PFSK-1 (cell line): ENCODE measurements around the gene RCSD1.

ENCODE experiments used
- FOXP2 ChIP-seq: optimal IDR thresholded peaks from 2 replicates; pipeline ENCODE3; 2011; ENCODE audit warnings: borderline replicate concordance, control low read depth, inconsistent platforms; ENCODE audit not compliant: insufficient read depth; ENCODE audit errors: extremely low read length, extremely low read depth
- POLR2AphosphoS5 ChIP-seq: IDR thresholded peaks from 2 replicates; pipeline ENCODE4 v1.6.1; 2012; ENCODE audit warnings: low read depth, mild to moderate bottlenecking, control low read depth, low read length, moderate library complexity
- REST ChIP-seq, 2 experiments: IDR thresholded peaks; 2 replicates each; pipeline versions ENCODE4 v1.6.1 to v1.8.0; 2011 to 2012; ENCODE audit warnings: low read depth in 2 of 2, low read length in 2 of 2, control low read depth in 1 of 2, inconsistent platforms in 1 of 2, mild to moderate bottlenecking in 1 of 2, moderate library complexity in 1 of 2; ENCODE audit not compliant: insufficient read depth in 1 of 2
- SIN3A ChIP-seq: IDR thresholded peaks from 2 replicates; pipeline ENCODE4 v1.6.1; 2012; ENCODE audit warnings: mild to moderate bottlenecking, low read length, moderate library complexity, borderline replicate concordance; ENCODE audit not compliant: insufficient read depth
- TAF1 ChIP-seq: IDR thresholded peaks from 2 replicates; pipeline ENCODE4 v1.6.1; 2012; ENCODE audit warnings: low read length, control low read depth, borderline replicate concordance; ENCODE audit not compliant: insufficient read depth

RCSD1 gene

GRCh38 chr1:167625040-167625823 lies 4.8 kb upstream of the RCSD1 start:
- no peak for TF ChIP-seq FOXP2

- TF ChIP-seq TAF1, result no peak
- no peak for TF ChIP-seq SIN3A
- TF ChIP-seq POLR2AphosphoS5, result no peak
- TF ChIP-seq FOXP2, result no peak
- no peak for TF ChIP-seq REST (IDR thresholded peaks at IDR 0.05; ENCODE audit: insufficient read depth in 1 of 2, low read depth in 2 of 2, low read length in 2 of 2)
Measured at GRCh38 chr1:167627615-167627864, 2.5 kb upstream of the RCSD1 start.

- TF ChIP-seq TAF1 (no peak), SIN3A (no peak), REST (IDR thresholded peaks at IDR 0.05; ENCODE audit: insufficient read depth in 1 of 2, low read depth in 2 of 2, low read length in 2 of 2) (no peak), POLR2AphosphoS5 (no peak), FOXP2 (no peak)
Measured at GRCh38 chr1:167627865-167628641, 2.0 kb upstream of the RCSD1 start.

- TF ChIP-seq REST (IDR thresholded peaks at IDR 0.05; ENCODE audit: insufficient read depth in 1 of 2, low read depth in 2 of 2, low read length in 2 of 2) (no peak), POLR2AphosphoS5 (no peak), FOXP2 (no peak)
Measured at GRCh38 chr1:167628741-167629515, 1.1 kb upstream of the RCSD1 start.

- no peak for TF ChIP-seq TAF1
- no peak for TF ChIP-seq FOXP2
- TF ChIP-seq REST (IDR thresholded peaks at IDR 0.05; ENCODE audit: insufficient read depth in 1 of 2, low read depth in 2 of 2, low read length in 2 of 2), result no peak
- TF ChIP-seq POLR2AphosphoS5, result no peak
- TF ChIP-seq SIN3A, result no peak
Measured at GRCh38 chr1:167630568-167631385, 745 bp downstream of the RCSD1 start.
